Measurements from ENCODE around the gene PLEKHA7. TPM values are rescaled to one million over a fixed set of nuclear protein-coding genes. Genes with fewer than 3 reads are reported as not detected.

The PLEKHA7 gene
- total RNA-seq, 2 donors from 2014 or later, result 10.8 to 17.6 TPM

DNA sequence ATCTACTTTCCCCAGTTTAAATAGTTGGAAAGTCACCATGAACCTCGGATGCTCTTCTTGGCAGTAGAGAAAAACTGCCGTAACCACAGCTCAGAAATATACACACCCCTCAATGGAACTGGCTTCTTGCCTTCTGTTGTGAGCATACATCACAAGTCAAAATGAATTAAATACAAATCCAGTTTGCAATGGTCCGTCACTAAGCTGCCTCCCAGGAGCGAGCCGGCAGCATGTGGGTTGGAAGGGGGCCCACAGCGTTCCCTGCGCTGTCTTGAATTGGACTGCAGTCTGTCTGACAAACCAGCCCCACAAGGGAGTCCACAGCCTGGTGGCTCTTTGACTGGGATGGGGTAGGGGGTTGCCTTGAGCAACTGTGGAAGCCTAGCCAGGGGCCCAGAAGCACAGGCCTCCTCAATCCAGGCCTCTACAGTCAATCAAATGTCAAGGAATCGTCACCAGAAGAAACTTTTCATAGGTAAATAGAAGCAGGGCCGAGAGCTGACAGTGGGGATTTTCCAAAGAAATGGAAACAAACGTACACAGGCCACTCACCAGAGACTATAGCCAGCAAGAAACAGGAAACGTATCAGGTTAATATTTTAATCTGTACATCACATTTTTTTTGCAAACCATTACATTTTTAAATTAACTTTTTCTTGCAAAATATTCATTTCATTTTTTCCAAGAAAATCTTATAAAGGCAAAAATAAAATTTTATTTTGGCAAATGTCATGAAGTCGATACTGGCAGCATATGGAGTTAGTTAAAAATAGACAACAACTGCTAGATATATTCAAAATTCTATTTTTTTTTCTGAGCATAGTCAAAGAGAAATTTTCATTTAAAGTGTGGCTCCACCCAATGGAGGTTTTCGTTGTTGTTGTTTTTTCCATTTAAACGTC is 237.3 kb downstream of the PLEKHA7 start:
- no peak for TF ChIP-seq CTCF (IDR thresholded peaks at IDR 0.05)
- H3K27ac ChIP-seq, result no peak overlapping the region
- no peaks in the 10 kb centered on the region for H3K4me1 ChIP-seq (ENCODE audit: control insufficient read depth in 1 of 2, low read depth in 2 of 2)
- ATAC-seq (ENCODE audit: insufficient number of reproducible peaks, low FRiP score, low read depth) (no peak), DNase-seq (ENCODE audit: low spot score) (no peak)
- no peak overlapping the region for H3K4me3 ChIP-seq
- H3K9me3 ChIP-seq, result no peaks in the 10 kb centered on the region
- no peaks in the 10 kb centered on the region for H3K36me3 ChIP-seq
- H3K27me3 ChIP-seq (replicated peaks; ENCODE audit: insufficient read depth), result no peaks in the 10 kb centered on the region

- ATAC-seq (ENCODE audit: insufficient number of reproducible peaks, low FRiP score, low read depth) (no peak), DNase-seq (ENCODE audit: low spot score) (no peak)
- Histone ChIP-seq H3K9me3 (no peaks in the 10 kb centered on the region), H3K27me3 (replicated peaks; ENCODE audit: insufficient read depth) (no peaks in the 10 kb centered on the region), H3K4me3 (no peak overlapping the region), H3K36me3 (no peaks in the 10 kb centered on the region), H3K4me1 (ENCODE audit: control insufficient read depth in 1 of 2, low read depth in 2 of 2) (no peaks in the 10 kb centered on the region), H3K27ac (no peak overlapping the region)
- no peak for TF ChIP-seq CTCF (IDR thresholded peaks at IDR 0.05)
Measured at GRCh38 chr11:16775614-16776283, 238.5 kb downstream of the PLEKHA7 start.

DNA sequence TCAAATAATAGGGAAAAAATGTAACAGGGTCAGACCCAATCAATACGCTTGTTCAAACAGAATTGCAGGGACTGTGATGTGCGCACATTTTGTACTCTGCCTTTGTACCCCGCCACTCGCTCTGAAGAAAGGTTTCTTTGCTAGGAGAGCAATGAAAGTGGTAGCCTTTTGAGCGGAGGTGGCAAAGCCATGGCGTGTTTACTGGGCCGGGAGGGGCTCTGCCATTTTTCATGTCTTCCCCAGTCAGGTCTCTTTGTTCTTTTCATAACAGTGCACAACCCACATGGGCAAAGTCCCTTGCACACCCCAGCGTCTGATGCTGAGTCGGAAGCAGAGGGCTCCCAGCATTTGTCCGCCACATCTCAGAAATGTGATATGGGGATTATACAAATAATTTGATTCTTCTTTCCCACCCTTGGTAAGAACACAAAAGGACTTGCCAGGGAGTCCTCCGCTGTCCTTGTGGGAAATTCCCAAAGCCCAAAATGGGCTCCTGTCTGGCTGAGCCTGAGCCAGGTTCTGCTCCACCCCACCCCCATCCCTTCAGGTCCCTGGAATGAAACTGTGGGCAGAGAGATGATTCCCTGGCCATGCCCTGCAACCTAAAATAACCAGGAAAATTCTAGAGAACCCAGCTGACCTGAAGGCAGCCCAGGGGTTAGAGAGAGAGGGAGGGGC is 239.1 kb downstream of the PLEKHA7 start:
- no peak for DNase-seq (ENCODE audit: low spot score)
- Histone ChIP-seq H3K4me3 (no peak overlapping the region), H3K4me1 (ENCODE audit: control insufficient read depth in 1 of 2, low read depth in 2 of 2) (no peaks in the 10 kb centered on the region), H3K27ac (no peak overlapping the region), H3K9me3 (no peaks in the 10 kb centered on the region), H3K27me3 (replicated peaks; ENCODE audit: insufficient read depth) (no peaks in the 10 kb centered on the region), H3K36me3 (no peaks in the 10 kb centered on the region)
- no peak for ATAC-seq (ENCODE audit: insufficient number of reproducible peaks, low FRiP score, low read depth)
- no peak for TF ChIP-seq CTCF (IDR thresholded peaks at IDR 0.05)

GRCh38 chr11:16773981-16774935 is 240.0 kb downstream of the PLEKHA7 start:
- Histone ChIP-seq H3K27me3 (replicated peaks; ENCODE audit: insufficient read depth) (no peaks in the 10 kb centered on the region), H3K4me3 (no peak overlapping the region), H3K27ac (no peak overlapping the region), H3K4me1 (ENCODE audit: control insufficient read depth in 1 of 2, low read depth in 2 of 2) (no peaks in the 10 kb centered on the region), H3K9me3 (no peaks in the 10 kb centered on the region), H3K36me3 (no peaks in the 10 kb centered on the region)
- no peak for TF ChIP-seq CTCF (IDR thresholded peaks at IDR 0.05)
- ATAC-seq (ENCODE audit: insufficient number of reproducible peaks, low FRiP score, low read depth) (no peak), DNase-seq (ENCODE audit: low spot score) (no peak)
